HG03280 (cell line): Measurements from ENCODE around the gene SMIM23.

Experiments
- ATAC-seq: cut with Tn5 transposase; IDR thresholded peaks from one replicate; pipeline ENCODE4 v1.9.1; 2021; ENCODE audit warnings: mild to moderate bottlenecking, moderate library complexity; ENCODE audit not compliant: unreplicated experiment

Gene SMIM23

DNA sequence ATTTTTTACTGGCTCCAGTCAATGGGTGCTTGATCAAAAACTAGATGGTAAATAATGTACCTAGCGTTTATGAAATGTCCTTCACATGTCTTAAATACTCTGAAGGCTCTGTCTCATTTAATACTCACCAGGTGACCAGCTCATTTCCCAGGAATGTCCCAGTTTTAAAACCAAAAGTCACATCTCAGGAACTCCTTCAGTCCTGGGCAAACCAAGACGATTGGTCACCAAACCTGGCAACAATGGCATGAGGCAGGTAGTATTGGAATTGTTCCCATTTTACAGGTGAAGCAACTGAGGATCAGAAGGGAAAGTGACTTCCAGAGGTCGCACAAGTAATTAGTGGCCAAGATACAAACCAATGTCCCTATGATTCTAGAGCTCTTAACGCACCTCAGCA, 27.7 kb downstream of the SMIM23 start:
- ATAC-seq, result no peak

DNA sequence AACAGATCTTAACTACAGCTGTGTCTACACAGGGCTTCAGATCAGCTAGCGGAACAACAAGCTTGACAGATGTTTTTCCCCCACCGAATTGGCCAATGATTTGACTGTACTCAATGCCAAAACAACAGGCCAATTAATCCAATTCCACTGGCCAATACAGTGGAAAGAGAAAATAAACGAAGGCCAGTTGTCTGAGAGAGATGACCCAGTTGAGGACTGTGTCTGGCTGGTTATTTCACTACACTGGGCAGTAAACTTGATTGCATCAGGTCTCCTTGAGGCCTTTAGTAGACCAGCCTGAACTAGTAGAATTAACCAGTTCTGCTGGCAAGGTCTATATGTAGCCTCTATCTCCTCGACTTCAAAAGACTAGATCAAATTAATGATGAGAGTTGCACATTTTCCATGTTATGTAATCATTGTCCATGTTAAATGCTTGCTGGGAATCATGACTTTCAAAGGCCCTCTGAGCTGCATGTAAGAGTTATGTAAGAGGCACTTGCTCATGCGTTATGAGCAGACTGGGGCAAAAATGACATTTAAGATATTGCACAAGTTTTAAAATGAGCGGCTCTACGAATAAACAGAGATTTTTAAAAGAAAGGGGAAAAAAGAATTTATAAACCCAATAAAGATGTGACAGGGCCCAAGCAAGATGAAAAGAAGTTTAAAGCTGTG, 28.3 kb downstream of the SMIM23 start:
- no peak for ATAC-seq

GRCh38 chr5:171816666-171817065, 31.0 kb downstream of the SMIM23 start:
- no peak for ATAC-seq

DNA sequence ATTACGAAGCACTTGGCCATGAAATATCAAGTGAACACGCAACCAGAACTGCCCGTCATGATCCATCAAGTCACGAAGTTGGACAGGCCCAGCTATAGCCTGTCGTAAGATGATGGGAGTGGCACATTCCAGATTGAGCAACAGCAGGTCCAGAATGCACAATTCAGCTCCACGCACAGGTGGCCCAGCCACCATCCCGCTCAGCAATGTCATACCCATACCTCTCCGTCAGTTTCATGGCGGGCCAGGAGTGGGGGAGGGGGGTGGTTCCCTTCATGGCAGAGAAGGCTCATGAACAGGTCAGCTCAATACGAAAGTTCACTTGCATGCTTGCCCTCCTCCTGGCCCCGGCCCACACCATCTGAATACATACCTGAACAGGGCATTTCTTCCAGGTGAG, 34.9 kb downstream of the SMIM23 start:
- ATAC-seq, result no peak

GRCh38 chr5:171821286-171821685, 35.7 kb downstream of the SMIM23 start:
- ATAC-seq, result no peak

- no peak for ATAC-seq
Measured at GRCh38 chr5:171823269-171823668, 37.7 kb downstream of the SMIM23 start.

GRCh38 chr5:171825051-171825450, 39.4 kb downstream of the SMIM23 start:
- no peak for ATAC-seq

- ATAC-seq, result no peak
Measured at GRCh38 chr5:171826132-171826531, 40.5 kb downstream of the SMIM23 start.

- ATAC-seq, result no peak
Measured at GRCh38 chr5:171827162-171827561, 41.5 kb downstream of the SMIM23 start.

DNA sequence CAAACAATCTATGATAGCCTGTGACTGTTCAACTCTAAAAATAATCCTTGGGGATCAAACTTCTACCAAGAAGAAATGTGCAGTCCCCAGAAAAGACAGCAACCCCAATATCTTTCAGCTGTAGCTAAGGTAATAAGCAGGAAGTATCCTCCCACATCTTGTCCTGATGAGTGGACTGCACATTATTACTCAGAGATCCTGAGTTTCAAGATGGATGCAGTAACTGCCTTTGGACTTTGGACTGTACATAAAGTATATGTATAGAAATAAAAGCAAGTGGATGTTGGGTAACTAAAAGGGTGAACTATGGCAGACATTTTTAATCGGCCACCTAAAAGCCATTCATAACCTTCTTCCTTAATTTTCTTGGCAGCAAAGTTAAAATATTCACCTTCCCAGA, 45.1 kb downstream of the SMIM23 start:
- no peak for ATAC-seq

DNA sequence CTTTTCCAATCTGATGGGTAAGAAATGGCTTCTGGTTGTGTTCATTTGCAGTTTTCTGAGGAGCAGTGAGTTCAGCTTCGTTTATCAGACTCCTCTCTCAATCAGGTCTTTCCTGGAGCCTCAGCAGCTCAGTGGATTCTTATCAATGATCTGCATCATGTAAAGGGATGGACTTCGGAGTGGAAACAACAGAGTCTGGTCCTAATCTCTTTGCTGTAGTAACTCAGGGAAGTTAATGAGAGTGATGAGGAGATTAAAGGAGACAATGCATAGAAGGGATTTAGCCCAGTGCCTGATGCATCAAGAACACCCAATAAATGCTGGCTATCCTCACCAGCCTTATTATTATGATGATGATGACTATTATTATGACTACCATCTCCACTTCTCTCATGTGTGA, 47.2 kb downstream of the SMIM23 start:
- ATAC-seq, result no peak

DNA sequence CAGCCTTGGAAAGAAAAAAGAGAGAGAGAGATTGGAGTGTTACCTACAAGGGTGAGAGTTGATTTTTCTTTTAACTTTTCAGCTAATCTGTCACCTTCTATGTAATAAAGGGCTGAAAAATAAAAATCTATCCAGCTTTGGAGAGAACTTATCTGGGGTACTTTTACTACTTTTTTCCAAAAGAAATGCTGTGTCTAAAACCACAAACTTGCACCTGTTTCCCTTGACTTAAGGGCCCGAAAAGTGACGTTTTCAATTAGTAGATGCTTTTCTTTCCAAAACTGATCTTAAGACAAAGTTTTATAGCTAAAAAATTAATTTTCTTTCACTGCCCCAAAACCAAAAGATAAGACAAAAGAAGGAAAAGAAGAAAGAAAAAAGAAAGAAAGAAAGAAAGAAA, 48.8 kb downstream of the SMIM23 start:
- no peak for ATAC-seq

GRCh38 chr5:171835066-171835465, 49.4 kb downstream of the SMIM23 start:
- ATAC-seq, result no peak

- no peak for ATAC-seq
Measured at GRCh38 chr5:171837522-171837921, 51.9 kb downstream of the SMIM23 start.

- no peak for ATAC-seq
Measured at GRCh38 chr5:171838066-171838465, 52.4 kb downstream of the SMIM23 start.

DNA sequence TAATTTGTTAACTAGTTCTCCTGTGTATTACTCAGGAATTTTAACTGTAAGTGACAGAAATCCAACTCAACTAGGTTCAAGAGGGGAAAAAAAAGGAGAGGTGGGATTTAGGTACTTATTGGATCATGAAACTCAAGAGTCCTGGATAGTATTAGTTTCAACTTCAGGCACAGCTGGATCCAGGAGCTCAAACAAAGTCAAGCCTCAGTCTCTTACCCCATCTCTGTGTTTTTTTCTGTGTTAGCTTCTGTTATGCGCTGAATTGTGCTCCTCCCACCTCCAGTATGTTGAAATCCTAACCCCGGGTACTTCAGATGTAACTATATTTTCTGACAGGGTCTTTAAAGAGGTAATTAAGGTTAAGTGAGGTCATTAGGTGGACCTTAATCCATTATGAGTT, 53.5 kb downstream of the SMIM23 start:
- no peak for ATAC-seq

- no peak for ATAC-seq
Measured at GRCh38 chr5:171840066-171840465, 54.4 kb downstream of the SMIM23 start.
